HG03439 (cell line): ENCODE measurements around the gene ZNF345.

Source experiments
- ATAC-seq: cut with Tn5 transposase; IDR thresholded peaks from one replicate; pipeline ENCODE4 v1.9.1; 2021; ENCODE audit warnings: mild to moderate bottlenecking, moderate library complexity; ENCODE audit not compliant: unreplicated experiment

ZNF345 gene

GRCh38 chr19:36916991-36917390 lies 66.3 kb downstream of the ZNF345 start:
- no peak for ATAC-seq

DNA sequence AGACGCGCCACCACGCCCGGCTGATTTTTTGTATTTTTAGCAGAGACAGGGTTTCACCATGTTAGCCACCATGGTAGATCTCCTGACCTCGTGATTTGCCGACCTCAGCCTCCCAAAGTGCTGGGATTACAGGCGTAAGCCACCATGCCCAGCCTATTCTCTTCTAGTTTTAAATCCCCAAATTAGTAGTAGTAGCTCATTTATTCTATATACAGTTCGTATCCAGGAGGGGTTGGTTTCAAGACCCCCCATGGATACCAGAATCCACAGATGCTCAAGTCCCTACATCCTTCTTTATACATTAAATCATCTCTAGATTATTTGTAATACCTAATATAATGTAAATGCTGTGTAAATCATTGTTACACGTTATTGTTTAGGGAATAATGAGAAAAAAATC lies 67.4 kb downstream of the ZNF345 start:
- ATAC-seq = no peak
